GM18858 (cell line): ENCODE results near the gene ADAM12.

Source experiments
- ATAC-seq: cut with Tn5 transposase; IDR thresholded peaks from one replicate; pipeline ENCODE4 v1.9.1; 2021; ENCODE audit not compliant: unreplicated experiment

The ADAM12 gene, protein sequence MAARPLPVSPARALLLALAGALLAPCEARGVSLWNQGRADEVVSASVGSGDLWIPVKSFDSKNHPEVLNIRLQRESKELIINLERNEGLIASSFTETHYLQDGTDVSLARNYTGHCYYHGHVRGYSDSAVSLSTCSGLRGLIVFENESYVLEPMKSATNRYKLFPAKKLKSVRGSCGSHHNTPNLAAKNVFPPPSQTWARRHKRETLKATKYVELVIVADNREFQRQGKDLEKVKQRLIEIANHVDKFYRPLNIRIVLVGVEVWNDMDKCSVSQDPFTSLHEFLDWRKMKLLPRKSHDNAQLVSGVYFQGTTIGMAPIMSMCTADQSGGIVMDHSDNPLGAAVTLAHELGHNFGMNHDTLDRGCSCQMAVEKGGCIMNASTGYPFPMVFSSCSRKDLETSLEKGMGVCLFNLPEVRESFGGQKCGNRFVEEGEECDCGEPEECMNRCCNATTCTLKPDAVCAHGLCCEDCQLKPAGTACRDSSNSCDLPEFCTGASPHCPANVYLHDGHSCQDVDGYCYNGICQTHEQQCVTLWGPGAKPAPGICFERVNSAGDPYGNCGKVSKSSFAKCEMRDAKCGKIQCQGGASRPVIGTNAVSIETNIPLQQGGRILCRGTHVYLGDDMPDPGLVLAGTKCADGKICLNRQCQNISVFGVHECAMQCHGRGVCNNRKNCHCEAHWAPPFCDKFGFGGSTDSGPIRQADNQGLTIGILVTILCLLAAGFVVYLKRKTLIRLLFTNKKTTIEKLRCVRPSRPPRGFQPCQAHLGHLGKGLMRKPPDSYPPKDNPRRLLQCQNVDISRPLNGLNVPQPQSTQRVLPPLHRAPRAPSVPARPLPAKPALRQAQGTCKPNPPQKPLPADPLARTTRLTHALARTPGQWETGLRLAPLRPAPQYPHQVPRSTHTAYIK

DNA sequence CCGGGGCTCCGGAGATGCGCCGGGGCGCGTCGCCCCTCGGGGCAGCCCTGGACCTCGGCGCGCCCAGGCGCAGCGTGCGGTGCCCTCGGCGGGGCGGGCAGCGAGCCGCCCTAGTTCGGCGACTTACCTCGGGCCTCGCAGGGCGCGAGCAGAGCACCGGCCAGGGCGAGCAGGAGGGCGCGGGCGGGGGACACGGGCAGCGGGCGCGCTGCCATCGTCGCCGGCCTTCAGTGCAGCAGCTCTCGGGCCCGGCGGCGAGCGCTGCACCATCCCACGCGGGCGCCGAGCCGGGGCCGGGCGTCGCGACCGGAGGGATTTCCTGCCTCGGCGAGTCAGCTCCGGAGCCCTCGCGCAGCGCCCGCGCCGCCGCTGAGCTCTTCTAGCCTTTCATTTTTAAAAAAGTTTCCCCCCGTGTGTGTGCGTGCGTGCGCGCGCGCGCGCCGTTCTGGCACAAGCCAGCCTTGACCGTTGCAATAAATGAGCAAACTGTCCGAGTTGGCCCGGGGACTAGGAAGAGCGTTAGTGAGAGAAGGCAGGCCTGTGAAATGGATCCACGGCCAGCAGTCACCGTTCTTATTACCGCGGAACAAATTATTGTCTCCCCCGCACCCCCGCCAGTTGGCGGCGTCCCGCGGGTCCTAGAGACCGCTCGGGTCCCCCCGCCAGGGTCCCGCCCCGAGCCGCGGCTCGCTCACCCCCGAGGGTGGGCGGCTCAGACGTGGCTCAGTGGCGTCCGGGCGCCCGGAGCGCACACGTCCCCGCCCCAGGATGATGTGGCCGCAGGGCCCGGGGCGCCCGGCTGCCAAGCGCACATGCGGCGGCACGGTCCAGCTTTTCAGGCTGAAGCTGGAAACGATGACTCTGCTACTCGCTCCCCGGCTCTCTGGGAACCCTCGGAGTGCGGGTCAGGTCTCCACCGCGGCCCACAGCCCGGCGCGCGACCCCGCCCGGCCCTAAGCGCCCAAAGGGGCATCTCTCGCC, at the start of gene ADAM12:
Gene ADAM12 (minus strand): TSS at position 547 of the 981 bp plus-strand sequence. CDS start 332 bp downstream, at position 215.
- no peak for ATAC-seq

DNA sequence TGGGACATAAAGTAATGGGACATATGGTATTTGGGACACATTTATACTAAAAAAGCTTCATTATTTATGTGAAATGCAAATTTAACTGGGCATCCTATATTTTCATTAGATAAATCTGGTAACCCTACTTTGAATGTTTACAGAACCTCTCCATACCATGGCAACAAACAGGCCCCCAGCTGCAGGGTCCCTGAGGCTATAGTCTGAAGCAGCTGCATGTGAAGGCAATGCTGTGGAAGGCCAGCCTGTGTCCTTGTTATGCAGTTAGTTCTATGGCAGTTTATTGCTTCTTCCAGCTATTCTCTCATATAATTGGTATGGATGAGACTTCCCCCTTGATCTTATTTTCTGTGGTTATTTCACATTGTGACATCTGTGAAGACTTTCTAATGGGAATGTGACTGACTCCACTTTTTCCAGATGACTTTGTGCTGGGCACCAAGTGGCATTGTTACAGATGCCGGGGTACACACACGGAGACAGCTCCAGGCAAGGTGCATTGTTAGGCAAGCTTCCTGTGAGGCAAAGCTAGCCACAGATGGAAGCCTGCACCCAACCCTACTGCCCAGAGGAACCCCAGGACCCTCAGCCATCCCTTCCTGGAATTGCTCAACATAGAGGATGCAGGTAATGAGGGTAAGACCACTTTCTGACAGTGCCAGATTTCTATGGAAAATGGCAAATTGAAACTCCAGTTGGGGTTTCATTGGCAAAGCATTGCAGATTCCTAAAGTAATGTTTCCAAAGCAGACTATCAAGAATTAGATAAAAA, 49.5 kb upstream of the ADAM12 start:
- no peak for ATAC-seq

DNA sequence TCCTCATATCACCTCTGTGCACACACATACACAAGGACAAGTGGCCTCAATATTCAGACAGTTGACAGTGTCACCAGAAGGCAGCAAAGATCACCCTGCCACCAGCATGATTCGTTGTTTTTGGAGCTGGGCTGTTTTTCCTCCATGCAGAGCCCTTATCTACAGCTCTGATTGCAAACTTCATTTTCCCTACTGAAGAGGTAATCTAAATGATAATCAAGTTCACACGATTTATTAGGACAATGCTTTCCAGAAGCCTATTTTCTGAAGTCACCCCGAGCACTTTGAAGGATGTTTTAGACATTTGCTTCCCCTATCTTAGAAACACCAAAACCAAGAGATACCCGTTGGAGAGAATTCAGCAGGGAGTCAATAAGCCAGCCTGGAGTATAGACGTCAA, 46.0 kb upstream of the ADAM12 start:
- ATAC-seq = no peak

DNA sequence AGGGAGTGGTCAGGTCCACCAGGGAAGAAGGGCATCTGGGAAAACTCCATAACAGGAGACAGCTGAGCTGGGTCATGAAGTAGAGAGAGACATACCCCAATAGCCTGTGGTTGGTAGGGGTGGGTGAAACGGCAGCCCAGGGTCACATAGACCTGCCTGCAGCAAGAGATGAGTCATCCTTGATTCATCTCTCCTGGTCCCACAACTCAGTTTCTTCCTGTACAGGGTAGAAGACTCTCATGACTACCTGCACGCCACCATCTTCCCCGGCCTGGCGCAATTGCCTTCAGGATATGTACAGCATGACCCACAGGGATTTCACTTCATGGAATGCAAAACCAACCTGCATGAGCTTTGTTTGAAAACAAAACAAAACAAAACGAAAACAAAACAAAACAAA, 45.1 kb upstream of the ADAM12 start:
- ATAC-seq = no peak

DNA sequence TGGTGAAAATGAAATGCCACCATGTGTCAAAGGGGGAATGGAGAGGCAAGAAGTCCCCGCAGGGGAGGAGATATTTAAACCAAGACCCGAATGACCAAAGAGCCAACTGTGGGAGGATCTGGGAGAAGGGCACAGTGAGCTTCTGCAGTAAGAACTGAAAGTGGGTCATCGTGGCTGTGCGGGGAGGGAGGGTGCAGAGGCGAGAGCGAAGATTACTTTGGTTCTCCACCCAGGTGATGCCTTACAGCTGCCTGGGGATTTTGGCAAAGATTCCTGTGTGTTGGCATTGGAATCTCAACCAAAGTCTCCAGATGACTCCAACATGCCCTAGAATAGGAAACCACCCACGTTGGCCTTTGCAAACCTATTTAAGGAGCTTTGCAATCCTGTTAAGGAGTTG, 44.2 kb upstream of the ADAM12 start:
- ATAC-seq = no peak

DNA sequence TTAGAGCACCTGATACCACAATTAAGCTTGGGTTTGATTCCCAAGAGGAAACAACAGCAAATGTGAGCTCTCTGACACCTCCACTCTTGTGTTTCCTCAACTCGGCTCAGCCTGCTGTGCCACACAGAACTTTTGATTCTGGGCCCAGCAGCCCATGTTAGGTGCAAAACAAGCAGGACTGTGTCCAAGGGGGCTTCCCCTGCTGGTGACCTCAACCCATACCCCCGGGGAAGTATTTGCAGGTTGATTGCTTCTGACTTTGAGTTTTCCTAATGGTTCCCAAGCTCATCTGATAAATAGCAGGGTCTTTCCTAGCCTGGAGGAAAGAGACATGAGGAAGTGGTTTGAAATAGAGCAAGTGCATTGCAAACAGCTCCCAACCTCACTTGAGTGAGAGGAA, 43.5 kb upstream of the ADAM12 start:
- ATAC-seq = no peak

DNA sequence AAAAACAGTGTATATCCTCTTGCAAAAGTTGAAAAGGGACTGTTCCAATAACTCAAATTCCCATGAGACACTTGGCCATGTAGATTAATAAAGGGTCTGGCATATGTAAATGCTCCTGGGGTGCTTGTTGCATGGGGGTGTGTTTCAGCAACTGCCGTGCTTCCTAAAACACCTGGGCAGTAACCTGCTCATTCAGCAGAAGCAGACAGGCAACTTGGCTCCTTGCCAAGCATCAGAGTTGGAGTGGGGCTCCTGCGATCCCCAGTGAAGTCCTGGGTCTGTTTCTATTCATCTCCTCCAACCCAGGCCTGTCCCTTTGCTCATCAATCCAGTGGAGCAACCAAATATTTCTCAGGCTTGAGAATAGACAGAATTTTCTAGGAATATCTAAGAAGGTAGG, 42.2 kb upstream of the ADAM12 start:
- no peak for ATAC-seq

DNA sequence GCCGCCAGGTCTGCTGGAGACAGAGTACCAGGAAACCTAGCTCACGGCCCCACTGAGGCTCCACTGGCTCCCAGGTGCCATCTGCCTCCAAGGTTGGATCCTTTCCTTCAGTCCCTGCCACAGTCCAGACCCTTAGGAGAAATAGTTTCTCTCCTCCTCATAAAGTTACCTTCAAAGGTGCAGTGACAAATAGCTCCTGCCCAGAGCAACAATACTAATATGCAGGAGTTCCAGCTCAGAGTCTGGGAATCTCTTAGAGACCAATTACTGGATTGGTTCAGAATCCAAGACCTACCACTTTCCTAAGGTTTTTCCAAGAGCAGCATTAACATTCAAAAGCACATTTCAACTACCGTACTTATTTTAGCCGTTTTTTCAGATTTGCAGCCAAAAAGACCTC, 41.0 kb upstream of the ADAM12 start:
- no peak for ATAC-seq

DNA sequence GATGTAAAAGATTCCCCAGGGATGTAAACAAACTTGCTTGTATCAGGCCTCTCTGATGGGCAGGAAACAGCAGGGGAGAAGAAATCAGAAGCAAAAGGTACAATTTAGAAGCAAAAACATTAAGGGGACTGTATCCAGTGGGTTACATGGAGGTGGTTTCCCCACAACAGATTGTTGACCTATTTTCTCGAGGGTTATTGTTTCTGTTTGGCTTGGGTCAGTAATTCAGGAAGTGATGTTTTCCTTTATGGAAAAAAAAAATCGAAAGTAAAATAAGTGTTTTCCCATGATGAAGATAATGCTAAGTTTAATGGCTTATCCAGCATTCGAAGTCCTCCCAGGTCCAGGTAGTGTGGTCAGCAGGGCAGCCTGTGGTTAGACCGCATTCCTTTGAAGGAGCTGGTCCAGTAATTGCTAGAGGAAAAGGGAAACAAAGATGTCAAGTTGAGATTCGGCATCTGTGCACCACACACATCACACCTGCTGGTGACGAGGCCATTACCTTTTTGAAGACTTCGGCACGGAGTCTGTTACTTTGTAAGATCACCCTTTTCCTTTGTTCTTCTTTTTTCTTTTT, 37.3 kb upstream of the ADAM12 start:
- ATAC-seq = no peak

DNA sequence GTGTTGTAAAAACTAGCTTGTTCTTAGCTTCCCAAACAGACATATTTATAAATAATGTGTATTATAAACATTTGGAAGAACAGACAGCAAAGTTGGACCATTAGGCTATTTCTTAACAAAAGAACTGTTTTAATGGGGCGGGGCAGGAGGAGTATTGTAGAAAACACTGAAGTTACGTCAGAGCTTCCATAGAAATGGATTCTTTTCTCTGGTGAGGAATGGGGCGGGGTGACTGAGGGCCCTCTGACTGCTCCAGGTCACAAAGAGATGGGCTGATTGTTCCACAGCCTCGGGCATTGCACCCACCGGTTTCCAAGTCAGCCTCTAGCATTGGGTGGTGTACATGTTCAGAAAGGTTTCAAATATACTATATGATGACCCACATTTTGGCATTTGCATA, 36.8 kb upstream of the ADAM12 start:
- no peak for ATAC-seq

DNA sequence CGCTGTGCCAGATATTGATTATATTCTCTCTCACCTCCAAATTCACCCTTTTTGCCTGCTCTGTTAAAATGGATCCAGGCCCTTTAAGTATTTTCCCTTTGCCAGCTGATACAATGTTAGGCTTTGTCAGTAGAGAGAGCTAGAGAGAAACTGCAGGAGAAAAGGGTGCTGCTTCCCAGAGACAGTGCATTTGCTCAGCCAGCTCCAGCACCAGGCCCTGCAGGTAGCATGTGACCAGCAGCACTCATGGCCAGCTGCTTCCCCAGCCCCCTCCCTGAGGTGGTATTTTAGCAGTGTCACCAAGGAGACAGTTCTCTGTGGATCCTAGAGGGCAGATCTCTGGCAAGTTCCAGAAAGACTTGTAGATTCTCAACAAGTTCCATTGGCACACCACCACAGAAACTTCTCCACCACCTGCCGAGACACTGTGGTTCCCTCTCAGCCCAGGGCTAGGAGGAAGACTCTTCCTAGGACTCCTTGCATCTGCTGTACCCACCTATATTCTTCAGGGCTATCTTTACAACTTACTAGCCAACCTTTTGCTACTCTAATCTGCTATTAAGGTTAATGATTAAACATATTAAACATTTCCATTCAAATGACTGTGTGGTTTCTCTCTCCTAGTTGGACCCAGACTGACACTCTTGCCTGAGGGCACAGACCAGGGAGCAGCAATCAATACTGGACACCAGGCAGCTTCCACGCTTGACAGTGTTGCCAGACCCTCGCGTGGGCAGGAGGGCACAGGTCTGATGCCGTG, 35.6 kb upstream of the ADAM12 start:
- ATAC-seq = no peak

DNA sequence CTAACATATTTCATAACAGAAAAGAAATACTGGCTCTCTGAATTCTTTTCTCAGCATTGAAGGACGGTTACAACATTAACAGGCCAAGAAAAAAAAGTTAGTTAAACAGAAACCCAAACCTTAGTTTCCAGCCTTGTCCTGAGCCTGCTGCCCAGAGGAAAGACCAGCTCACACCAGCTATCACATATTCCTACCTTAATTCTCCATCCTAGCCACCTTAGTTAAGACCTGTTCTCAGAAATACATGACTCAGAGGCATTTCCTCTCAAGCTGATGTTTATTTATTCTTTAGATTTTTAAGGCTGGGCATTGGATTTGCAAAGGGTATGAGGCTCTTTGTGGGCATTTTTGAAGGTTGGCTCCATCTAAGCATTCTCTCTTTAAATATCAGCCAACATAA, 34.3 kb upstream of the ADAM12 start:
- no peak for ATAC-seq

DNA sequence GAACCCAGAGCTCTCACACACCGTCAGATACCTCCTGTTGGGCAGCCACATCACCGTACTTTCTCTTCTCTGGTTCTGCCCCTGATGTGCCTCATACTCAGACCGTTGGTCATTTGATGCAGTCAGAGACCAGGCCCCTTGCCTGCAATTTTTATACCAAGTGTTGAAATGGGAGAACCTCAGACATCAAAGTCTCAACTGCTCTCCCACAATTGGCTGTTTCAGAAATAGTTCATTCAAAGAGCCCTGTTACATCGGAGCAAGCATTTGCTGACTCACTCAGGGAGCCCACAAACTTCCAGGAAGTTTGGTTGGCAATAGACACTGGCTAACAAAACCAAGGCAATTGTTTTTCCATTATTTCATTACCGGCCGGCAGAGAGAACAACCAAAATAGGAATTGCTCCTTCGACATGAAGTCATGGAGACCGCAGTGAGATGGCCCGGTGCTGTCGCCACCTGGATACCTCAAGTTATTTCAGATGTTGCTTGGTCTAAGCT, 33.5 kb upstream of the ADAM12 start:
- no peak for ATAC-seq

DNA sequence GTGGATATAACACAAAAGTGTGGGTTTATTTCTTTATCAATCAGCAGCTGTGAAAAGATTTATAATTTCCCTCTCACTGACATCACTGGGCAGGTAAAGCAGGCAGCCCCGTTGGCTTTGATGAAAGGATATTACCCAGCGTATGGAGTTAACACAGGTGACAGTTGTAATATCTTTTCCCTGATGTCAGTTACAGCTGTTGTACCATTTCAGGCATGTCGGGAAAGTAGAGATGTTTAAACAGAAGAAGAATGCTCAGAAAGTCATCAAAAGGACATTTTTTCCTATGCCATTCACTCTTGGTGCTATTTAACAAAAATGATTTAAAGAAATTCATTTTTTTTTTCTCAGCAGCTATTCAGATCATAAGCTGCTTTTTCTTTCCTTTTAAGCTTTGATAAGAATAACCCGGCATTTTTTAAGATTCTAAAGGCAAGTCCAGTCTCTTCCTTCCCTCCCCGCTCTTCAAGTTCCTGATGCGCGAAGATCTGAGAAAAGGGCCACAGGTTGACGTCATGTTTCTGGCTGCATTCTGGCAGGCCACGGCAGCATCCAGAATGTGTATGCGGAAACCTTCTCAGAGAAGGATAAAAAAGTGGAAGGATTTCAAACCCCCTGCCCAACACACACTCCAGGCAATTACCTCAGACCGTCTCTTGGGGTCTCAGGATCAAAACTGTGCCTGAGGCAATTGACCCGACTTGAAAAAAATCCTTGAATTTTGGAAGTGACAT, 32.5 kb upstream of the ADAM12 start:
- ATAC-seq = no peak

DNA sequence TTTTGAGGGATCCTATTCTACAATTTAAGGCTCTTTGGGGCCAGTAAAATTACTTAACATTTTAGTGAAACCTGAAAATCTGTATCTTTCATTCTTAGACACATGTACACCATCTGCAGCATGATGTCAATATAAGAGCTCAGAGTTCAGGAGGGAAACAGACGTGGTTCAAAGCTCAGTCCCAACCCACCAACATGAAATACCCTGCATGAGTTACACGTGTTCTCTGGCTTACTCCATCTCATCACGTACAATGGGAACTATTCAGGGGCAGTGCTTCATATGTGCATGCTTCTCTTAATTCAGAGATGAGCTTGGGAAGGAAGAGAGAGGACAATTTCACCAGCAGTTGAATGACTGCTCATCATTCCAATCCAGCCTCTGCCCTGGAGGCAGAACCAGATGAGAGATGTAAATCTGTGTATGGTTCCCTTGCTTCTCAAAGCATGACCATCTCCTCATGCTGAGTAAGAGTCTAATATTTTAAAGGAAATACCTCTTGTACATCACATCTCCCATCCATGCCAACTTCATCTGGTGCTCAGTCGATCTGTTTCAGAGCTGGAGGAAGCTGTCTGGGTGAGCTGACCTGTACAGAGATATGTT, 29.0 kb upstream of the ADAM12 start:
- no peak for ATAC-seq

DNA sequence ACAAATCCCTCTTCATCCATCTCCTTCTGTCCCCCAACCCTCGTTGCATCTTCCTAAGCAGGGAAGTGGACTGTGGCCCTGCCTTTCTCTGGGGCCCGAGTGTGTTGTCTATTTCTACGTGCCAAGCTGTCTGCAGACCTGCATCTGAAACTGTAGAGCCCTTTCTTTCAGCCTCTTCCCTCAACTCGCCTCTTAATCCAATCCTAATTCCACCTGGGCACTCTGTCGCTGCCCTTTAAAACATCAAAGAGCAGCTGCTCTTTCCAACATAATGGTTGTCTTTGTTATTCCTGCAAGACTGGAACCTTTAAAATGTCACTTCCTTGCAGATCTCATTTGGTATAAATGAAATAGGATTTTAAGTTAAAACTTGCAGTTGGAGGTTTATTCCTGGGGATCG, 21.5 kb upstream of the ADAM12 start:
- ATAC-seq = no peak

DNA sequence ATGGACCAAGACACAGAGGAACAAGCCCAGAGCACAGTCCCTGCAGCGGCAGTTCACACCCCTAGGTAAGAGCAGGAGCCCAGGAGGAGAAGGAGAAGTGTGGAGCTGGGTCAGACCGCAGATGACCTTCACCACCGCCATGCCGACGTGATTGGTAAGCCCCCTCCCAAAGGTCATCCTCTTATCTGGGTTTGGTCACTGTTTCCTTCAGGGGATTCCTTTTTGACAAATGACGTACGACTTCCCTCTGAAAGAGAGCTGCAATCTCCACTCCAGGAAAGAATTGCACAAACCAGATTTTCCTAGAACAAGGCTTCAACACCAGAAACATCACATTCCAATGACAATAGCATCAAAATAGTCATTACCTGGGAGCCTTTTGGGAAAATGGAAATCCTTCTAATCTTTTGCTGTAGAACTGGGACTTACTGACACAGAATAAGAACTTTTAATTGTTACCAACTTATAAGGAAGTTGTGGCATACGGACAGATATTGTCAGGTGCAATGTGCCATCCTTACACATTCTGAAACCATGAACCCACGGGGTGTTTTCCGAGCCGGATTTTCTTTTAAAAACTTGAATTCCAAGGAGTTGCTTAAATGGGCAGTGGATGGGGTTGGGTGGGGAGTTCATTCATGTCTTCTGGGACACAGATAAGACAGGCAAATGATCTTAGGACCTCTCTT, 20.8 kb upstream of the ADAM12 start:
- no peak for ATAC-seq
